ENCODE data around the gene MTPN. TPM values are rescaled to one million over a fixed set of nuclear protein-coding genes. Genes with fewer than 3 reads are reported as not detected.

Gene MTPN
- total and polyA plus RNA-seq, 5 donors from 2014 or later, result 75.3 to 121 (median 104) TPM

DNA sequence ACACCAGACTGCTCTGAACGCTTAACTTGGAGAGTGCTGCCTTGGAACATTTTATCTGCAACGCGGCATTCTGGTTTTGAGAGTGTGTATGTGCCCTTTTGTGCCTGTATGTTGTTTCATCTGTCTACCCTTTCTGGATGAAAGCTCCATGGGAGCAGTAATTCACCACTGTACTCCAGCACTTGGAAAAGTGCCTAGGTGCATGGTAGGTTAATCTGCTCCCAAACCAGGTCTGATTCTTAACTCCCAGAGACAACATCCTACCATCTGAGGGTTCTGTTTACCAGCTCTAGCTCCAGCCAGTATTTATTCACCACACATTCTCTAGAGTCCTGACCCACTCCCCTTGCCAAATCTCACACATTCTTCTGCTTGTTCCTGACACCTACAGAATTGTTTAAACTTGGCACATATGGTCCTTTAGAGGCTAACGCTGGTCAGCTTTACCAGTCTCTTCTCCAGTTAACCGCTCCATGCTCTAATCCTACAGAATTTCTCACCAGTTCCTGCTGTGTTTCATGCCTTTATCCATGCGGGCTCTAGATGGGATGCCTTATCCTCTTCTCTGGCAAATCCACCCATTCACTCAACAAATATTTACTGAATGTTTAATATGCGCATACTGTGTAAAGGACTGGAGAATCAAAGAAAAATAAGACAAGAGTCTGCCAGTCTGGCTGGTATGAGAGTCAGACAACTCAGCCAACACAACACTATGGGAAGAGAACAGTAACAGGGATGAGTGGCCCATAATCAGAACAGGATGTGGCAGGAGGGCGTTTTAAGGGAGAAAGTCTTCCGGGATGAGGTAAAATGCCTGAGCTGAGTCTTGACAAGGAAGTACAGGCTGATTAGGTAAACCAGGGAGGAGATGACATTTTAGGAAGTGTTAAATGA lies 46.3 kb downstream of the MTPN start:
- no peak for DNase-seq
- ATAC-seq (ENCODE audit: low read depth in 2 of 2), result no peak
- H3K4me1 ChIP-seq (ENCODE audit: control insufficient read depth, insufficient read depth, low read length, poor library complexity, severe bottlenecking), result peaks cover 22% of the 10 kb centered on the region
- Mint-ChIP-seq H3K4me3 (no peak overlapping the region), H3K27me3 (no peaks in the 10 kb centered on the region), H3K36me3 (peaks cover 16% of the 10 kb centered on the region), H3K4me1 (peaks cover 19 to 56% (median 44%) of the 10 kb centered on the region in 4 donors), H3K27ac (peak overlapping the region in 2 of 3 donors; percentile 54 to 75), H3K9me3 (no peaks in the 10 kb centered on the region)
- no peaks in the 10 kb centered on the region for H3K9me3 ChIP-seq (ENCODE audit: control insufficient read depth in 2 of 2, low read length in 2 of 2)
- H3K27ac ChIP-seq (ENCODE audit: insufficient read depth, low read length, poor library complexity, severe bottlenecking), result no peak overlapping the region
- H3K27me3 ChIP-seq (ENCODE audit: control insufficient read depth, insufficient read depth, low read length), result no peaks in the 10 kb centered on the region
- H3K4me3 ChIP-seq (ENCODE audit: low read depth, low read length), result no peak overlapping the region
- peaks cover 35% of the 10 kb centered on the region for H3K36me3 ChIP-seq (ENCODE audit: control insufficient read depth, insufficient read depth, low read length)

DNA sequence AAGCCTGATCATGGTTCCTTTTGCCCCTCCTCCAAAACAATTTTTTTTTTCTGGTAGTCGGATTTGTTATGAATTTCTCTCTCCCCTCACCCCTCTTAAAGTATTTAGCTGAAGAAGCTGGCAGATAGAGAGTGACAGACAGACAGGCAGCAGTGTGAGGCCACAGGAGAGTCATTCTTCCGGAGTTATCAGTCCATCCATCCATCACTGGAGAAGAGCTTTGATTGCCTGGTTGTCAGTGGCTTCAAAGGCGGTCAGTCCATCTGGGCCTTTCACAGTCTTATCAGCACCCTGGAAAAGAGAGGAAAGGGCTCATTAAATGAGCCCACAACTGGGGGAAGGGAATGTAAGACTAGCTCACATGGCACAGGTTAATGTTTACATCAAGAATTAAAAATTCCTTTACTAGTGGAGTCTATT lies 47.4 kb downstream of the MTPN start:
- no peak overlapping the region for H3K27ac ChIP-seq (ENCODE audit: insufficient read depth, low read length, poor library complexity, severe bottlenecking)
- no peaks in the 10 kb centered on the region for H3K9me3 ChIP-seq (ENCODE audit: control insufficient read depth in 2 of 2, low read length in 2 of 2)
- H3K36me3 ChIP-seq (ENCODE audit: control insufficient read depth, insufficient read depth, low read length), result peaks cover 39% of the 10 kb centered on the region
- Mint-ChIP-seq H3K9me3 (no peaks in the 10 kb centered on the region), H3K4me3 (no peak overlapping the region), H3K27ac (peak overlapping the region in 2 of 3 donors; percentile 76 to 83), H3K4me1 (peaks cover 15 to 45% (median 37%) of the 10 kb centered on the region in 4 donors), H3K27me3 (no peaks in the 10 kb centered on the region), H3K36me3 (peaks cover 16% of the 10 kb centered on the region)
- ATAC-seq (ENCODE audit: low read depth in 2 of 2), result no peak
- peaks cover 22% of the 10 kb centered on the region for H3K4me1 ChIP-seq (ENCODE audit: control insufficient read depth, insufficient read depth, low read length, poor library complexity, severe bottlenecking)
- no peak overlapping the region for H3K4me3 ChIP-seq (ENCODE audit: low read depth, low read length)
- no peak for DNase-seq
- no peaks in the 10 kb centered on the region for H3K27me3 ChIP-seq (ENCODE audit: control insufficient read depth, insufficient read depth, low read length)

DNA sequence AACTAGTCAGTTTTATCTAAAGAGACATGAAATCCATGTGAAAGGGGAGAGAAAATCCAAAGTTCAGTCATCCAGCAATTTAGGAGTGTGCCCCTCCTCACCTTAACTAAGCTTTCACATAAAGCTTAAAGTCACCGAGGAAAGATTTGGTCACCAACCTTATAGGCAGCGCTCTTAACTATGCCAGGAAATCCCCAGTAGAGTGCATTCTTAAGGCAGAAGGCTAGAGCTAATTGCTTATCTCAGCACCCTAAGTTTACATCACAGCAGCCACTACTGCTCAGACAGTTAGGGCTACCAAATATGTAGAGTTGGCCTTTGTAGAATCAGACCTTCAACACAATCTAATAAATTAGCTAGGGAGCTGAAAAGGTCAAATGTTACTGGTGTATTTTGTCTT lies 47.9 kb downstream of the MTPN start:
- Histone ChIP-seq H3K27ac (ENCODE audit: insufficient read depth, low read length, poor library complexity, severe bottlenecking) (no peak overlapping the region), H3K9me3 (ENCODE audit: control insufficient read depth in 2 of 2, low read length in 2 of 2) (no peaks in the 10 kb centered on the region), H3K4me1 (ENCODE audit: control insufficient read depth, insufficient read depth, low read length, poor library complexity, severe bottlenecking) (peaks cover 17% of the 10 kb centered on the region), H3K4me3 (ENCODE audit: low read depth, low read length) (no peak overlapping the region), H3K27me3 (ENCODE audit: control insufficient read depth, insufficient read depth, low read length) (no peaks in the 10 kb centered on the region), H3K36me3 (ENCODE audit: control insufficient read depth, insufficient read depth, low read length) (peaks cover 39% of the 10 kb centered on the region)
- no peaks in the 10 kb centered on the region for H3K9me3 Mint-ChIP-seq
- DNase-seq (peak in 1 of 3 donors; percentile 14), ATAC-seq (ENCODE audit: low read depth in 2 of 2) (no peak)
- no peak overlapping the region for H3K4me3 Mint-ChIP-seq
- no peak overlapping the region for H3K27ac Mint-ChIP-seq
- no peaks in the 10 kb centered on the region for H3K27me3 Mint-ChIP-seq
- H3K36me3 Mint-ChIP-seq, result peaks cover 16% of the 10 kb centered on the region
- peaks cover 14 to 40% (median 34%) of the 10 kb centered on the region in 4 donors for H3K4me1 Mint-ChIP-seq

DNA sequence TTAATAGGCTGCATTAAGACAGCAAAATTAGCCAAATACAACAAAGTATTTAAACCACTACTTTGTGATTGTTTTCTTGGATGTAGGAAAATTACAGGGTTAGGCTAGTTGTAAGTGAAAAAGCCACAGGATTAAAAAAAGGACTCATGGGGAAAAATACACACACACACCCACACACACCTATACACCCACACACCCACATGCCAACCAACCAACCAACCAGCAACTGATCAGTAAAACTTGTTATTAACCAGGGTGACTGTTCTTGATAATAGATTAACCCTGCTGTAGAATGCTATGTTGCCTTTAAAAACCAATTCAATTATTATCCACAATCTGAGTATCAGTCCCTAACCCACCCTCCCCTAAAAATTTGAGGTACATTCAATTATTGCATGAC lies 49.0 kb downstream of the MTPN start:
- Mint-ChIP-seq H3K9me3 (no peaks in the 10 kb centered on the region), H3K27me3 (no peaks in the 10 kb centered on the region), H3K4me1 (peaks cover 16 to 29% (median 23%) of the 10 kb centered on the region in 4 donors), H3K4me3 (no peak overlapping the region), H3K36me3 (peaks cover 20% of the 10 kb centered on the region), H3K27ac (no peak overlapping the region)
- ATAC-seq (ENCODE audit: low read depth in 2 of 2) (no peak), DNase-seq (no peak)
- Histone ChIP-seq H3K4me3 (ENCODE audit: low read depth, low read length) (no peak overlapping the region), H3K27me3 (ENCODE audit: control insufficient read depth, insufficient read depth, low read length) (no peaks in the 10 kb centered on the region), H3K9me3 (ENCODE audit: control insufficient read depth in 2 of 2, low read length in 2 of 2) (no peaks in the 10 kb centered on the region), H3K4me1 (ENCODE audit: control insufficient read depth, insufficient read depth, low read length, poor library complexity, severe bottlenecking) (peaks cover 6% of the 10 kb centered on the region), H3K36me3 (ENCODE audit: control insufficient read depth, insufficient read depth, low read length) (peaks cover 39% of the 10 kb centered on the region), H3K27ac (ENCODE audit: insufficient read depth, low read length, poor library complexity, severe bottlenecking) (no peak overlapping the region)

DNA sequence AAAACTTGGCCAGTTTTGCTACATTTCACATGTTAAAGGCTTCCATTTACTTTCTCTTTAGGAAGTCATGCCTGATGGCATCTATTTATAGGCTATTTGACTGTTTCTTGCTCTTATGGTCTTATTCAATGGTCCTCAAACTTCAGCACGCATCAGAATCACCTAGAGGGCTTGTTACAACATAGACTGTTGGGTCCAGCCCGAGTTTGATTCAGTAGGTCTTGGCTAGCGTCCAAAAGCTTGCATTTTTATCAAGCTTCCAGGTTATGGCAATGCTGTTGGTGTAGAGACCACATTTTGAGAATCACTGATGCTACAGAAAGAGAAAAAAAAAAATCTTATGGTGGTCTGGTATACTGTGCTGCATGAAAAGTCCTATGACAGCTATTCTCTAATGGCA lies 51.9 kb downstream of the MTPN start:
- Histone ChIP-seq H3K27me3 (ENCODE audit: control insufficient read depth, insufficient read depth, low read length) (no peaks in the 10 kb centered on the region), H3K4me1 (ENCODE audit: control insufficient read depth, insufficient read depth, low read length, poor library complexity, severe bottlenecking) (no peaks in the 10 kb centered on the region), H3K36me3 (ENCODE audit: control insufficient read depth, insufficient read depth, low read length) (peaks cover 34% of the 10 kb centered on the region), H3K4me3 (ENCODE audit: low read depth, low read length) (no peak overlapping the region), H3K27ac (ENCODE audit: insufficient read depth, low read length, poor library complexity, severe bottlenecking) (no peak overlapping the region), H3K9me3 (ENCODE audit: control insufficient read depth in 2 of 2, low read length in 2 of 2) (no peaks in the 10 kb centered on the region)
- Mint-ChIP-seq H3K27ac (no peak overlapping the region), H3K4me3 (no peak overlapping the region), H3K4me1 (peaks cover 8 to 13% (median 12%) of the 10 kb centered on the region in 4 donors), H3K27me3 (no peaks in the 10 kb centered on the region), H3K36me3 (peaks cover 24% of the 10 kb centered on the region), H3K9me3 (peaks cover 0 to 4% (median 0%) of the 10 kb centered on the region in 7 donors)
- ATAC-seq (ENCODE audit: low read depth in 2 of 2) (no peak), DNase-seq (no peak)

DNA sequence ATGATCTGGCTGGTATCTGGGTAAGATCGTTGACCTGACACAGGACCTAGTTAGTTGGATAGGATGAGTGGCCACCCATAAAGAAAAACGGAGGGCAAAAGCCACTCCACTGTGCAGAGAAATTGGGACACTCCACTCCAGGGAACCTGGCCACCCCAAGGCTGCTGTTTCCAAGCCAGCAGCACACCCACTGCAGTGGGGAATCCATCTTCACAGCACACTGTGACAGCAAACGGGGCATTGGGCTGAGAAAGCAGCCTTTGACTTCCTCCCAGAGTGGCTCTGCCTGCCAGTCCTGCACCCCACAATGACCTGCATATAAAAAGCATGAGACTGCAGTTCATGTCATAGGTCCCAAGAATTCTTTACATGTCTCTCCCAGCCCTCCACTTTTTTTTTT lies 52.9 kb downstream of the MTPN start:
- Histone ChIP-seq H3K9me3 (ENCODE audit: control insufficient read depth in 2 of 2, low read length in 2 of 2) (no peaks in the 10 kb centered on the region), H3K27me3 (ENCODE audit: control insufficient read depth, insufficient read depth, low read length) (no peaks in the 10 kb centered on the region), H3K27ac (ENCODE audit: insufficient read depth, low read length, poor library complexity, severe bottlenecking) (no peak overlapping the region), H3K4me1 (ENCODE audit: control insufficient read depth, insufficient read depth, low read length, poor library complexity, severe bottlenecking) (no peaks in the 10 kb centered on the region), H3K4me3 (ENCODE audit: low read depth, low read length) (no peak overlapping the region), H3K36me3 (ENCODE audit: control insufficient read depth, insufficient read depth, low read length) (peaks cover 27% of the 10 kb centered on the region)
- no peaks in the 10 kb centered on the region for H3K27me3 Mint-ChIP-seq
- DNase-seq (no peak), ATAC-seq (ENCODE audit: low read depth in 2 of 2) (no peak)
- H3K4me3 Mint-ChIP-seq, result no peak overlapping the region
- H3K9me3 Mint-ChIP-seq, result peaks cover 0 to 4% (median 0%) of the 10 kb centered on the region in 7 donors
- H3K4me1 Mint-ChIP-seq, result peaks cover under 1 to 13% (median 8%) of the 10 kb centered on the region in 4 donors
- H3K27ac Mint-ChIP-seq, result peak overlapping the region in 1 of 3 donors; percentile 20
- peaks cover 17% of the 10 kb centered on the region for H3K36me3 Mint-ChIP-seq

DNA sequence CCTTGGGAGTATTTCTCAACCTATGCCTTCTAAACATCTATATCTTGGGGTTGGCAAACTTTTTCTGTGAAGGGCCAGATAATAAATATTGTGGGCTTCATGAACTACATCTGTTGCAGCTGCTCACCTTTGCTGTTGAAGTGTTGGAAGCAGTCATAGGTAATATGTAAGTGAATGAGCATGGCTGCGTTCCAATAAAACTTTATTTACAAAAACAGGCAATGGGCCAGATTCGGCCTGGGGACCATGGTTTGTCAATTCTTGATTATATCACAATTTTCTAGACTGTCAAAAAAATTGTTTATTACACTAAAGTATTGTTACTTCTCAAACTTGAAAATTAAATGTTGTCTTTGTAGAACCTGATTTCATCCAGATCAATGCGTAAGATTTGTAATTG lies 54.9 kb downstream of the MTPN start:
- no peaks in the 10 kb centered on the region for H3K27me3 Mint-ChIP-seq
- Histone ChIP-seq H3K4me1 (ENCODE audit: control insufficient read depth, insufficient read depth, low read length, poor library complexity, severe bottlenecking) (no peaks in the 10 kb centered on the region), H3K9me3 (ENCODE audit: control insufficient read depth in 2 of 2, low read length in 2 of 2) (no peaks in the 10 kb centered on the region), H3K4me3 (ENCODE audit: low read depth, low read length) (no peak overlapping the region), H3K36me3 (ENCODE audit: control insufficient read depth, insufficient read depth, low read length) (peaks cover 8% of the 10 kb centered on the region), H3K27me3 (ENCODE audit: control insufficient read depth, insufficient read depth, low read length) (no peaks in the 10 kb centered on the region), H3K27ac (ENCODE audit: insufficient read depth, low read length, poor library complexity, severe bottlenecking) (no peak overlapping the region)
- peaks cover 0 to 4% (median 0%) of the 10 kb centered on the region in 7 donors for H3K9me3 Mint-ChIP-seq
- peaks cover 15% of the 10 kb centered on the region for H3K36me3 Mint-ChIP-seq
- ATAC-seq (ENCODE audit: low read depth in 2 of 2) (no peak), DNase-seq (no peak)
- H3K4me3 Mint-ChIP-seq, result no peak overlapping the region
- H3K27ac Mint-ChIP-seq, result no peak overlapping the region
- H3K4me1 Mint-ChIP-seq, result peaks cover 0 to 13% (median 5%) of the 10 kb centered on the region in 4 donors

Measured in CD4-positive, CD25-positive, alpha-beta regulatory T cell (primary cell).